Peyer's patch (tissue), 4 donors: ENCODE results near the gene TMEFF2.

Experiments used
- CTCF ChIP-seq, 6 experiments: fragments of 450-650 bp in 4 of 6; fragments of 200-600 bp in 2 of 6; sonication (generic) in 1 of 6; IDR thresholded peaks; one replicate each; pipeline ENCODE4 v1.5.1; 2017 to 2019; ENCODE audit warnings: antibody characterized with exemption in 6 of 6, mild to moderate bottlenecking in 3 of 6, moderate library complexity in 1 of 6
- POLR2A ChIP-seq, 2 donors: fragments of 450-650 bp; IDR thresholded peaks; one replicate each; pipeline ENCODE4 v1.5.1; 2017; ENCODE audit warnings: antibody characterized with exemption in 2 of 2, mild to moderate bottlenecking in 2 of 2, moderate library complexity in 2 of 2

GRCh38 chr2:192005211-192005610 is 189.5 kb downstream of the TMEFF2 start:
- TF ChIP-seq CTCF (IDR thresholded peaks at IDR 0.05) = no peak
- no peak for TF ChIP-seq POLR2A (IDR thresholded peaks at IDR 0.05)
